Right ventricle myocardium inferior (tissue), 1 donor: ENCODE measurements around the gene GALNT9. TPM values are rescaled to one million over a fixed set of nuclear protein-coding genes. Genes with fewer than 3 reads are reported as not detected.
"Not testable (repeated sequence)": the region's sequence is repeated elsewhere in the genome, so short reads cannot be mapped to it uniquely, and the experiment has no call there.

Source experiments
- ATAC-seq: fragments of 200-7000 bp; cut with Tn5 transposase; one replicate; pipeline ENCODE4 v1.9.1; 2020; ENCODE audit warnings: mild to moderate bottlenecking, moderate library complexity
- DNase-seq: peaks from one replicate; pipeline ENCODE4 v3.0.0; 2021; ENCODE audit errors: missing footprints
- intact Hi-C: fragments of 100-400 bp; cut with DNase I; formaldehyde crosslinking; loops from one replicate; pipeline ENCODE4 v1.11.0; 2022
- total RNA-seq: library from RNA; stranded (reverse); fragmentation: NEBNext Ultra II Directional; extraction: Animal tissue kit (Norgen Biotek cat#: 25700); gene quantifications from one replicate; pipeline ENCODE4 v1.2.1, GENCODE V29; 2021
- donor health status: DM: no; HTN: yes; CAD: no; lungs with severe emphysema.

The GALNT9 gene
- total RNA-seq, 1 donor from 2014 or later = not detected

DNA sequence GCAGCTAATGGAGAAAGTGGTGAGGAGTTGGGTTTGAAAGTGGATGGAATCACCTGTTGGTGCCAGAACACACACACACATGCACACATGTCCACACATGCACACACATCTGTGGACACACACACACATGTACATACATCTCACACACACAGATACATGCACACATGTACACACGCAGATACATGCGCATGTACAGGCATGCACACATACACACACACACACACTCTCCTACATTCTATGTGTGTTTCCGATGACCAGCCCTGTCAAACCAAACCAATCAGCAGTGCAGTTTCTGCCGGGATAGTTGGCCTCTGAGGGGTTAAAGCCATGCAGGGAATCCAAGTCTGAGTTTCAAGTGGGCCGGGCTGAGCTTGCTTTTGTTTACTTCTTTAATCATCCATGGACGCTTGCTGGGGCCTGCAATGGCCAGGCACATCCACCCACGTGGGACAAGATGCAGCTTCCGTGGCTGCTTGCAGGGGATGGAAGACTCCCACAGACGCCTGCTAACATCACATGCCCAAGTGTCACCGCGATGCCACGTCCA lies 52.5 kb downstream of the GALNT9 start:
- intact Hi-C loops = no loop called here
- ATAC-seq (no peak), DNase-seq (peak; percentile 20)

DNA sequence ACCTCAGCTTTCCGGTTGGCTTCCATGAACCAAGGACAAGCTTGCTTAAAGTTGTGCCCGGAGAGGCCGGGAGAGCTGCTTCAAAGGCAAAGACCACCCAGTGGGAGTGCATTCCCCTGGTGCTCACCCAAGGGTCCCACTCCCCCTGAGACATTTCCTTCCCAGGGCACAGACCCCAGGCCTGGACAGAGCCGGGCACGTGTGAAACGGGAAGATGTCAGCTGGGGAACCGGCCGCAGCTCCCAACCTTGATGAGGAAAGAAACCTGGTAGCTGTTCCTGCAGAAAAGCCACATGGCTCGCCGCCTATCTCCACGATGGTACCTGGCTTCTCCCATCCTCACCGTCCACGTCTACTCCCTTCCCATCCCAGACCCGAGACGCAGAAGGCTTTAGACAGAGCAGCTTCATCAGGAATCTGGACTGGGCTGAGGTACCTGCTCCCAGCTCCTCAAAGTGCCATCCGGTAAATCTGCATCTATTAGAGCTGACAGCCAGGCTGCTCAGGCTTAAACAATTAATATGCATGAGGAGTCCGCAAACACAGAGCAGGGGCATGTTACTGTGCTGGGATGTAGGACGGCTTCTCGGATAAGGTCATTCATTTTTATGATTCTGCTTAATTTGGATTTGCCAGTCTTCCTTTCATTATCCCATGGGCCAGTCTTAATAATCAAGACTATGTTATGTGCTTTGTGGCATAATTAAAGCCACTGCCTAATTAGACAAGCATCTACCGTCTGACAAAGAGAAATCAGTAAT lies 53.1 kb downstream of the GALNT9 start:
- DNase-seq (peak; percentile 25), ATAC-seq (no peak)
- intact Hi-C loops = no loop called here

DNA sequence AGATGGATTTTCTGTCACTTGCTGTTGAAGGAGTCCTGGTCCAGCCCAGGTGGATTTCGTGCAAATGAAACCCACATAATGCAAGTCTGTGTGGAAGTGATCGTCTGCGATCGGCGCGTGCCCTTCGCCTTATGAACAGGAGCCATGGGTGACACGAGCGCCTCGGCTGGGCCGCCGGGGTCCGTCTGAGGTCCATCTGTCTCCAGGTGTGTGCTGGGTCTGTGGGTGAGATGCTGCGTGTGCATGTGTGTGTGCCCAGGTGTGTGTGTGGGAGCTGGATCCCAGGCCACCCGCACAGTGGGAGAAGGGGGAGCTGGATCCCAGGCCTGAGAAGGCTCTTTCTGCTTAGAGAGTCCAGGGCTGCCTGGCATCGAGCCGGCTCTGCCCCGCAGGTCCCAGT lies 53.8 kb downstream of the GALNT9 start:
- intact Hi-C loops = no loop called here
- ATAC-seq (no peak), DNase-seq (peak; percentile 47)

DNA sequence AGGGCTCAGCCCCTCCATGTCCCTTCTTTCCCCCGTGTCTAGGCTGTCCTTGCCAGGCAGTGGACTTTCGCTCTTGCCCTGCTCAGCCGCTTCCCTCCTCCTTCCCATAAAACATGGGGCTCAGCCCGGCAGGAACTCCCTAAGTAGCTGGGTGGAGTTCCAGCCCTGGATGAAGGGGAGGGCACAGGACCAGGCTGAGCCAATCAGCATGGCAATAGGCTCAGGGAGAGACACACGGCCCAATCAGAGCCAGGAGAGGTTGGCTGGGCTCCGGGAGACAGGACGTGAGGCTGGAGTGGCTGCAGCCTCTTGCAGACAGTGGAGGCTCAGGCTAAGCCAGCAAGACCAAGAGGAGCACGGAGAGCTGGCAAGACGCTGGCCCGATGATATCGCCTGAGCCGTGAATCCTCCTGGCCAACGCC lies 54.3 kb downstream of the GALNT9 start:
- ATAC-seq = no peak
- intact Hi-C loops = no loop called here
- peak; percentile 56 for DNase-seq

DNA sequence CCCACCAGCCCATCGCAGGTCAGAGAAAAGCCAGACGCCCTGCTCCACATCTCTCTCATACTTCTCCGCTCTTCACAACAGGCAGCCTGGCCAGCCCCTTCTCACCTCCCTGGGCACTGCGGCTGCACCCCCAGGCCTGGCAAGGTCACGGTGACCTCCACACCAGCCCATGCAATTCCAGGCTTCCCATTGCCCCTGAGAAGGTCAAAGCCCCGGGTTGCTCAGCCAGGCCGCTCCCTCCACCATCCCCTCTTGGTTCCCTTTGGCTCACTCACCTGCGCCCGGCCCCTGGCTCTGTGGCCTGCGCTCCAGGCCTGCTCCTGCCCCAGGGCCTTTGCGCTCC lies 55.4 kb downstream of the GALNT9 start:
- DNase-seq (peak; percentile 45), ATAC-seq (no peak)
- intact Hi-C loops = no loop called here

DNA sequence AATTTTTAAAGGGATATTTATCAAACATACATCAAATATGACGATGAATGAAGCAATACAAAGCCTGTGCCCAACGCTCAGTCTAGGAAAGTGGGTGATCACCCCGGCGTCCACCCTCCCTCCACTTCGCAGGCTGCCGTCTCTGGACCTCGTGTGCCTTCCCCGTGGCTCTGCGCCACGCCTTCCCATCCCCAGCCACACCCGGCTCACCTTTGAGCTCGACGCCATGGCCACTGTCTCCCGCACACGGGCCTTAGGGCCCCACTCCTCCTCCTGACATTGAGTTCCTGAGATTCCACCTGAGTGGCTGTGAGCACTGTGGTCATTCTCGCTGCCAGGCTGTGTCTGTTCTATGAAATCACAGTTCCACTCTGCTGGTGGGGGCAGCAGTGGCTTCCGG lies 56.7 kb downstream of the GALNT9 start:
- no peak for DNase-seq
- intact Hi-C loops = no loop called here

DNA sequence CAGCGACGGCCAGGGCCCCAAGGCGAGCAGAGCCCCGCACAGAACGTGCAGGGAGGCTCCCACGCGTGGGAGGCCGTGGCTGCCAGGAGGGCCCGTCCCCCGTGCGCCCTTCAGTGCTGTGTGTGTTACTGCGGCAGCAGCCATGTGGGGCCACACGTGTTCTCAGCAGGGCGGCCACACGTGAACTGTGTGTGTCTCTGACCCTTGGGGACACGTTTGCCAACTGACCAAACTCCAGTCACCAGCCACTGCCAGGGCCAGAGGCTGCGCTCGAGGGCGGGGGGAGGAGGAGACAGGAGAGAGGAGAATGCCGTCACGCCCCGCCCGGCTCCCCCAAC lies 57.7 kb downstream of the GALNT9 start:
- DNase-seq = no peak
- no peak for ATAC-seq
- intact Hi-C loops = no loop called here

More for the DNA sequence above, 56.7 kb downstream of the GALNT9 start:
- no peak for ATAC-seq

DNA sequence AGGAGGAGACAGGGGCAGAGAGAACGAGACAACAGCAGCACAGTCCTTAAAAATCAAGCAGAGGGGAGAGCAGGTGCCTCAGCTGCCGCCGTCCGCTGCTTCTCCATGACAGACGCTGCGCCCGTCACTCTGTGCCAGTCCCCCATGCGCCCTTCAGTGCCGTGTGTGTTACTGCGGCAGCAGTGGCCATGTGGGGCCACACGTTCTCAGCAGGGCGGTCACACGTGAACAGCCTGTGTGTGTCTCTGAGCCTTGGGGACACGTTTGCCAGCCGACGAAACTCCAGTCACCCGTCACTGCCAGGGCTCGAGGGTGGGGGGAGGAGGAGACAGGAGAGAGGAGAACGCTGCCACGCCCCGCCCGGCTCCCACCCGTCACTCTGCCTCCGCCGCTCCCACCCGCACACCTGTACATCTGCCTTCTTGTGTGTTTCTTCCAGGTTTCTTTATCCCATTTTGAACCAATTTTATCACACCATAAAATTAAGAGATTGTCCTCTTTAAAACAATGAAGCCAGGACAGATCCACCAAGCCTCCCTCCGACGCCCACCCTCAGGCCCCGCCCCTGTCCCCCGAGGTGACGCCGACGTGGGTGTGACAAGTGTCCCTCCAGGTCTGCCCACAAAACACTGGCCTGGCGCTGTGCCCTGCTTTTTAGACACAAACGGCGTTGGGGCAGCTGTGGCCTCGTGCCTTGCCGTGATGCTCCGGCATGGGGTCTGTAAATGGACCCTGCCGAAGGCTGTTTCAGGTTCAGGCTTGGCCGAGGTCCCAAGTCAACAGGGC lies 58.2 kb downstream of the GALNT9 start:
- ATAC-seq (no peak), DNase-seq (peak; percentile 69)
- intact Hi-C loops = no loop called here

DNA sequence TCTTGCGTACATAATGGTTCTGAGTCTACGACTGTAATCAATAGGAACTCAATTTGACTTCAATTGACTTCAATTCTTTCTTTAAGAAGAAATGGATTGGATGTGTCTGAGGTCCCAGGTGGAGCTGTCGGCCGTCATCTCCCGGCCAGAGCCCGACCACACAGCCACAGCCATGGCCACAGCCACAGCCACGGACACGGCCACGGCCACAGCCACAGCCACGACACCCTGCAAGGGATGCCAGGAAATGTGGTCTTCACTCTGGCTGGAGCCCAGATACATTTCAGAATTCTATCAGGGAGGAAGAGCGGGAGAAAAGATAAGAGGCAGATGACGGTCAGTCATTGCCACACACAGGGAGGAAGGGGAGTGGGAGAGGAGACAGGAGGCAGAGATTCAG lies 58.9 kb downstream of the GALNT9 start:
- peak; percentile 46 for DNase-seq
- intact Hi-C loops = no loop called here
- ATAC-seq = no peak

DNA sequence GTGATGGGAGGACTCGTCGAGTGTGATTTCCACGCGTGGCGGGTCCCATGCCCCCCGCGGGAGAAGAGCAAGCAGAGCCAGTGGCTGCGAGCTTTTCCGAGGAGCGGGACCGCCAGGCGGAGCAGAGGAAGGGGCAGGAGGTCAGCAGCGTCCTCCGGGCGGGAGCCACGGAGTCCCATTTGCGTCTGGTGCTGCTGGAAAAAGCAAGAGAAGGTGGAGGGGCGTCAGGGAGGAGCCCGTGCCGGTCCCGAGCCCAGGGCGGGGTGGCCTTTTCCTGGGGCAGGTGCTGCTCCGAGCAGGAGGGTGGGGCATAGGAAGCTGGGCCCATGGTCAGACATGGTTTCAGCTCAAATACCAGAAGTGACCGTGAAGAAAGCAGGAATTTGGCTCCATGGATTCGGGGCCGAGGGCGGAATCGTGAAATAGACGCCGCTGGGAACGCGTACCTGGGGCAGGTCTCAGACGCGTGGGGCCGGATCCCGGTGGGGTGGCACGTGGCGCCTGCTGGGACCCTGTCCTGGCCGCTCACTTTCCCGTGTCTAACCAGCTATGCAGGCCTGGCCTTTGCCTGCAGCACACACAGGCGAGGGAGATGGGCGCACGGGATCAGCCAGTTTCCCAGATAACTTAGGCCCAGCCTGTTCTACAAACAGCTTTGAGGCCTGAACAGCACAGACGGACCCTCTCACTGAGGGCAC lies 60.0 kb downstream of the GALNT9 start:
- ATAC-seq = no peak
- intact Hi-C loops = no loop called here

DNA sequence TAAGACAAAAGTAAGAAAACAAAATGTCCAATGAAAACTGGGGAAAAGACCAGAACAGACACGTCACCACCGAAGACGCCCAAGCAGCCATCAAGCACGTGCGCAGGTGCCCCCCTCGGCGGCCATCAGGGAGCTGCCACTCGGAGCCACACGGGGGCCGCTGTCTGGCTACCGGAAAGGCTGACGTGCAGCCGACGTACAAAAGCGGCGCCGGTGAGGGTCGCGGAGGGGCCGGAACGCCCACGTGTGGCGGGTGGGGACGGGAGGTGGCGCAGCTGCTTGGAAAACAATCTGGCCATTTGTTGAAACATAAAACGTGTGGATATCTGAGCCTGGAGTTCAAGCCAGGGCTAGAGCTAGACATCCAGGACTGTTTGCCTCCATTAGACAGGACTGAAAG lies 60.7 kb downstream of the GALNT9 start:
- intact Hi-C loops = no loop called here
- DNase-seq (peak; percentile 11), ATAC-seq (no peak)

More for the DNA sequence above, 60.0 kb downstream of the GALNT9 start:
- DNase-seq = peak; percentile 33

DNA sequence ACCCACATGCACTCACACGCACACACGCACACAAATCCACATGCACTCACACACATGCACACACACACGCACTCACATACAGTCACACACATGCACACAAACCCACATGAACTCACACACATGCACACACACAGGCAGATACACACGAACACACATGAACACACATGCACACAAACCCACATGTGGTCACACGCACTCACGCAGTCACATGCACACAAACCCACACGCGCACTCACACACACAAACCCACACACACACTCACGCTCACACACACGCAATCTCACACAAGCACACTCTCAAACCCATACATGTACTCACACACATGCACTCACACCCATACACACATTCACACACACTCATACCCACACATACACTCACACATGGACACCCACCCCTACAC lies 61.5 kb downstream of the GALNT9 start:
- intact Hi-C loops = no loop called here
- DNase-seq (no peak), ATAC-seq (no peak)

DNA sequence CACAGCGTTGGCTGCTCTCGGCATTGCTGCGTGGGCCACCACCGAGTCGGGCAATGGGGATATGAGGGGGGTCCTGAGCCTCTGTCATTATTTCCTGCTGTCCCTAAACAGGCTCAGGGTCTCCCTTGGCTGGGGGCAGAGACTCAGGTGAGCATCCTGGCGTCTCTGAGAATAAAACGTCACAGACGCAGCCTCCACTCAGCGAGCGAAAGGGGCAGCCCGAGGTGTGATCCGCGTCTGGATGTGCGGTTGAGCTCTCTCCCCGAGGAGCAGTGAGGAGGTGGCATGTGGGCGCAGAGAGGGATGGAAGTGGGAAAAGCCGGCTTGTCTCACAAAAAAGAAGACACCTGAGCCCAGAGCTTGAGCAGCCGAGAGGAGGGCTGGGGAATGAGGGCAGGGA lies 62.6 kb downstream of the GALNT9 start:
- intact Hi-C loops = no loop called here

DNA sequence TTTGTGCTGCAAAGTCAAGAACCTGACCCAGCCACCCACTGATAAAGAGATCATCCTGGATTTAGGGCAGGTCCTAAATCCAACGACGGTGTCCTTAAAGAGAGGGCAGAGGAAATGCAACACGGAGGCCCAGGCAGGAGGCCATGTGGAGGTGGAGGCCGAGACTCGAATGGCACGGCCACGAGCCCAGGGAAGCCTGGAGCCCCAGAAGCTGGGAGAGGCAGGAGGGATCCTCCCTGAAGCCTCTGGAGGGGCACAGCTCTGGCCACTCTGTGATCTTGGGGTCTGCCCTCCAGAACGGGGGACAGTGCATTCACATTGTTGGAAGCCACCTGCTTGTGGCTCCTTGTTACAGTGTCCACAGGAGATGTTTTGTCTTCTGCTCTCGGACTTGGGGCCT lies 63.0 kb downstream of the GALNT9 start:
- ATAC-seq (no peak), DNase-seq (peak; percentile 20)
- intact Hi-C loops = no loop called here

More for the DNA sequence above, 62.6 kb downstream of the GALNT9 start:
- peak; percentile 59 for DNase-seq
- ATAC-seq = no peak

DNA sequence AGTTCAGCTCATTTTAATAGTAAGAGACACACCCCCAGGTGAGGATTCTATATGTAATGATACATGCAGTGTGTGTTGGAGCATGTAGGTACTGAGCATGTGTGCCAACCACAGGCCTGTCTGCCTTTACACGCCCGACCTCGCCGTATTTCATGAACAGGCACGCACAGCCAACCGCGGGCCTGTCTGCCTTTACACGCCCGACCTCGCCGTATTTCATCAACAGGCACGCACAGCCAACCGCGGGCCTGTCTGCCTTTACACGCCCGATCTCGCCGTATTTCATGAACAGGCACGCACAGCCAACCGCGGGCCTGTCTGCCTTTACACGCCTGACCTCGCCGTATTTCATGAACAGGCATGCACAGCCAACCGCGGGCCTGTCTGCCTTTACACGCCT lies 63.6 kb downstream of the GALNT9 start:
- ATAC-seq, intact Hi-C loops: not testable (repeated sequence)
- peak; percentile 26 for DNase-seq

DNA sequence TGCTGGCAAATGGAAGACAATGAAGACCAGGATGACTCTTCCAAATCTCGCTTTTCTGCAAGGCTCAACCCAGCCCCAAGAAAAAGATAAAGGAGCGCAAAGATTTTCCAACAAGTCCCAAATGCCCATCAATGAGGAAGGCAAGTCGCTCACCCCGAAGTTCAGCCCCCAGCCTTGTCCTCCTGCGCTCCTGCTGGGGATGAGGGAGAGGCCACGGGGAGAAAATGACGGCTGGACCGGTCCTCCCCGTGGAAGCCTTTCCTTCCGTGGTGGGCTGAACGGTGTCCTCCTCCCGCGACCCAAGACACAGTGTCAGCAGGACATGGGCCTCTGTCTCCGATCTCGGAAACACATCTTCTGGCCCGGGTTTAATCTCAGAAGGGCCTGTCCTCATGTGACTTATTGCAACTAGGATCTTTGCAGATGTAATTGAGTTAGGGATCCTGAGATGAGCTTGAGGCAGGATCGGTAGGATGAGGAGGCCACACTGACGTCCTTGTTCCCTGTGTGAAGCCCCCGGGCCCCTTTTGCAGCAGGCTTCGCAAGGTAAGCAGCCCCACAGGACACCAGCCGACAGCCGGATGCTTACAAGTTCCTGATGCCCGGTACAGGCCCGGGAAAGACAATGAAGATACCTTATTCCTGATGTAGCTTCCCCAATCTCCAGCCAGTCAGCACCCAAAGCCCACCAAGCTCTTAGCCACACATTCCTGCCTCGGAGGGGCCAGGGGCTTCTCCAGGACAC lies 64.2 kb downstream of the GALNT9 start:
- intact Hi-C loops = no loop called here
- no peak for ATAC-seq
- peak; percentile 33 for DNase-seq

DNA sequence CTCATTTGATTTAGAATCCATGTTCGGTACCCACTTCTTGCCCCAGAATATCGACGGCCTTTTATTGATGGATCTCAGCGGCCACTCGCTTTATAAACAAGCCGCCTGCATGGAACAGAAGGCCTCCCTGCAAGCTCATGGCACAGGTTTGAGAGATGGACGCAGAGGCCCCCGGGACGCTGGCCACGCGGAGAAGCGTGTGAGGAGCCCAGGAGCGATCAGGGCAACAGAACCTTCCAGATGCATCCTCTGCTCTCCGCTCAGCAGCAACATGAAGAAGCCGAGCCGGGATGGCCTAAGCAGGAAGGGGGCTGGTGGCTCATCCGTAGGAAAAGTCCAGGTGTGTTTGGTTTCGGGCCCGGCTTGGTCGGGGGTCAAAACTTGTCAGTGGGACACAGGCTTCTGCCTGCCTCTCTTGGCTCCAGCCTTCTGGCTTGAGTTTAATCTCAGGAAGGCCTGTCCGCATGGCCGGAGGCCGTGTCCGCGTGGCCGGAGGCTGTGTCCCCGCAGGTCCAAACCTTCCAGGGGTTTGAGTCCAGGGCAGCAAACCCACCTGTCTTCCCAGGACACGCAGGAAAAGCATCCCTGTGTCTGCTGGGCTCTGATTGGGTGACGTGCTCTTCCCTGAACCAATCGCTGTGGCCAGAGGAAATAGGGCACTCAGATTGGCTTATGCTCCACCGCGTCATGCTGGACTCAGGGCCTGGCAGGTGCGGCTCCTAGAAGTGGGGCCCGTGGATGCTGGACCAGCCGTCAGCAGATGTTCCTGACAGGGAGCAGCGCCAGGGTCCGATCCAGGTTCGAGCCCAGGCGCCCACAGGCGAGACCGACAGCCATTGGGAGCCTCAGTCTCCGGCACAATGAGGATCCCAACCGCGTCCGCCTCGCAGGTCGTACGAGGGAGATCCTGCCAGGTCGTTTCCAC lies 65.0 kb downstream of the GALNT9 start:
- ATAC-seq = no peak
- DNase-seq = peak; percentile 42
- intact Hi-C loops = no loop called here
